B cell (primary cell): ENCODE data around the gene SLC30A7. TPM values are rescaled to one million over a fixed set of nuclear protein-coding genes. Genes with fewer than 3 reads are reported as not detected.
A peak's percentile ranks its signal among the peaks of the same experiment; 100 is the strongest.

ENCODE experiments used
- ATAC-seq: fragments of 200-7000 bp; cut with Tn5 transposase; one replicate; pipeline ENCODE4 v1.10.0; 2021; ENCODE audit warnings: low read depth, mild to moderate bottlenecking, moderate number of reproducible peaks, moderate library complexity
- CTCF ChIA-PET: fragments of 350-600 bp; sonication (Branson Sonifier 250); formaldehyde crosslinking; loops from one replicate; lab custom pipeline; 2021; ENCODE audit warnings: antibody characterized with exemption, inconsistent platforms; lab: Charles Lee
- POLR2A ChIA-PET: fragments of 350-600 bp; sonication (Branson Sonifier 250); formaldehyde crosslinking; loops from one replicate; lab custom pipeline; 2021; ENCODE audit warnings: antibody characterized with exemption; lab: Charles Lee
- DNase-seq: peaks from one replicate; pipeline ENCODE4 v3.0.0; 2013
- H2AFZ ChIP-seq: 2 replicates; pipeline ENCODE4 v1.6.1; 2012; ENCODE audit warnings: mild to moderate bottlenecking, low read depth, low read length; ENCODE audit not compliant: insufficient read depth, poor library complexity, severe bottlenecking
- H3K27ac ChIP-seq, 2 donors: 1 replicate in 1 of 2; 2 replicates in 1 of 2; pipeline ENCODE4 v1.5.1; 2012 to 2013; ENCODE audit warnings: low read length in 2 of 2, mild to moderate bottlenecking in 2 of 2, moderate library complexity in 1 of 2
- H3K27me3 ChIP-seq, 4 experiments: fragments of 200-600 bp in 1 of 4; sonication (generic) in 1 of 4; replicated peaks in 1 of 4; 1 replicate in 2 of 4; 2 replicates in 2 of 4; pipeline versions ENCODE4 v1.6.1 to v1.7.0; 2013 to 2016; ENCODE audit warnings: low read length in 3 of 4, mild to moderate bottlenecking in 2 of 4, mixed read lengths in 1 of 4, moderate library complexity in 1 of 4; ENCODE audit not compliant: insufficient read depth in 4 of 4, control insufficient read depth in 3 of 4; ENCODE audit errors: control extremely low read depth in 1 of 4
- H3K36me3 ChIP-seq, 2 experiments: replicated peaks in 1 of 2; 1 replicate in 1 of 2; 2 replicates in 1 of 2; pipeline versions ENCODE4 v1.6.1 to v1.7.1; 2013; ENCODE audit warnings: low read length in 1 of 2; ENCODE audit not compliant: insufficient read depth in 2 of 2, control insufficient read depth in 1 of 2; ENCODE audit errors: control extremely low read depth in 1 of 2, extremely low read depth in 1 of 2
- H3K4me1 ChIP-seq, 2 donors: fragments of 200-600 bp in 1 of 2; sonication (generic) in 1 of 2; 1 replicate in 1 of 2; 2 replicates in 1 of 2; pipeline versions ENCODE4 v1.5.1 to v1.6.1; 2013 to 2017; ENCODE audit warnings: low read length in 2 of 2; ENCODE audit not compliant: control insufficient read depth in 2 of 2, insufficient read depth in 2 of 2
- H3K4me2 ChIP-seq: replicated peaks from 2 replicates; pipeline ENCODE3; 2012; ENCODE audit warnings: mild to moderate bottlenecking, low read depth, low read length; ENCODE audit not compliant: poor library complexity, severe bottlenecking
- H3K4me3 ChIP-seq, 5 experiments: fragments of 200-600 bp in 1 of 5; sonication (generic) in 1 of 5; 1 replicate in 3 of 5; 2 replicates in 2 of 5; pipeline versions ENCODE4 v1.5.1 to v1.7.0; 2011 to 2016; ENCODE audit warnings: low read length in 4 of 5, mild to moderate bottlenecking in 4 of 5, low read depth in 2 of 5, control low read depth in 1 of 5, moderate library complexity in 1 of 5; ENCODE audit not compliant: insufficient read depth in 1 of 5; ENCODE audit errors: control extremely low read depth in 1 of 5, extremely low read depth in 1 of 5
- H3K79me2 ChIP-seq: fragments of 200-600 bp; sonication (generic); one replicate; pipeline ENCODE4 v1.6.0; 2016; ENCODE audit warnings: low read length; ENCODE audit not compliant: control insufficient read depth, insufficient read depth
- H3K9ac ChIP-seq: fragments of 200-600 bp; sonication (generic); 2 replicates; pipeline ENCODE4 v1.6.1; 2017; ENCODE audit warnings: mild to moderate bottlenecking, low read length, moderate library complexity
- H3K9me3 ChIP-seq, 3 donors: one replicate each; pipeline versions ENCODE4 v1.6.1 to v1.7.1; 2013; ENCODE audit warnings: low read length in 2 of 3; ENCODE audit not compliant: control insufficient read depth in 2 of 3, insufficient read depth in 1 of 3; ENCODE audit errors: control extremely low read depth in 1 of 3
- H4K20me1 ChIP-seq: 2 replicates; pipeline ENCODE4 v1.6.0; 2012; ENCODE audit warnings: mild to moderate bottlenecking, low read length; ENCODE audit not compliant: insufficient read depth, control insufficient read depth, poor library complexity, severe bottlenecking
- H3K27ac Mint-ChIP-seq: one replicate; pipeline ENCODE4 v1.8.0; 2021; ENCODE audit warnings: mixed read lengths
- H3K27me3 Mint-ChIP-seq: one replicate; pipeline ENCODE4 v1.8.0; 2021; ENCODE audit warnings: mixed read lengths
- H3K4me1 Mint-ChIP-seq: one replicate; pipeline ENCODE4 v1.8.0; 2021; ENCODE audit warnings: mixed read lengths
- H3K4me3 Mint-ChIP-seq: one replicate; pipeline ENCODE4 v1.8.0; 2021; ENCODE audit warnings: mixed read lengths
- H3K9me3 Mint-ChIP-seq: one replicate; pipeline ENCODE4 v1.8.0; 2022; ENCODE audit warnings: mixed read lengths; ENCODE audit not compliant: insufficient read depth
- EZH2 ChIP-seq: IDR thresholded peaks from 2 replicates; pipeline ENCODE4 v1.6.1; 2012; ENCODE audit warnings: borderline replicate concordance, low read depth, mild to moderate bottlenecking, moderate library complexity, low read length; ENCODE audit not compliant: insufficient read depth, poor library complexity, severe bottlenecking
- WGBS: methylation state at CpG from one replicate; pipeline ENCODE4 v1.1.5; 2013; ENCODE audit warnings: missing lambda C conversion rate; ENCODE audit not compliant: insufficient coverage; 5-methylcytosine and 5-hydroxymethylcytosine counted together
- intact Hi-C: fragments of 100-400 bp; cut with micrococcal nuclease; formaldehyde crosslinking; loops from one replicate; pipeline ENCODE4 v1.10.0; 2022
- polyA plus RNA-seq: library from polyadenylated mRNA; depleted of rRNA; stranded (reverse); fragments of >200 nt; gene quantifications from 2 replicates; pipeline ENCODE4 v1.2.3, GENCODE V29; 2012
- total RNA-seq, 2 donors: library from RNA; stranded (reverse); fragments of 120-200 nt in 1 of 2; gene quantifications; 1 replicate in 1 of 2; 2 replicates in 1 of 2; pipeline versions ENCODE4 v1.2.3 to v1.2.4, GENCODE V29; 2013 to 2022
- TF ChIP-seq, protein P1 (sequence below): fragments of 200-600 bp; IDR thresholded peaks from one replicate; pipeline ENCODE4 v1.8.0; 2022; ENCODE audit warnings: antibody characterized with exemption, mild to moderate bottlenecking

Gene SLC30A7
- total and polyA plus RNA-seq, 2 donors (not counting 1 experiment from before 2014, with no cell fraction given), result 5.2 to 28.6 TPM

DNA sequence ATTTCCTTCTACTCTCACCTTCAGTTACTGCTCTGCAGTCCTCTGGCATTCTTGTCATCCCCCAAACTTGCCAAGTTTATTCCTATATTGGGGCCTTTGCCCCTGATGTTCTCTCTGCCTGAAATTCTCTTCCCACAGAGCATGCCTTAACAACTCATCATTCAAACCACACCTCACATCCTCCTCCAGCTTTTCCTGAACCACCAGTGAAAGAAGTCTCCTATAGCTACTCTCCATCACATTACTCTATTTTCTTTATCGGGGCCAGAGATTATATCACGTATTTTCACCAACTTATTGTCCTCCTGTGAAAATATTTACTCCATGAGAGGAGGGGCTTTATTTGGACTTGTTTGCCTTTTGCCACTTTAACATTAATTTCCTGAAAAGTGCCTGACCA, 33.3 kb upstream of the SLC30A7 start:
- H3K9me3 Mint-ChIP-seq, result no peaks in the 10 kb centered on the region
- peaks cover 0 to 8% (median 2%) of the 10 kb centered on the region in 4 experiments for H3K27me3 ChIP-seq
- no CpG with 5 or more reads among the region's 2 CpGs for whole genome bisulfite sequencing
- ATAC-seq (no peak), DNase-seq (no peak)
- no peaks in the 10 kb centered on the region for H4K20me1 ChIP-seq
- peaks cover 10% of the 10 kb centered on the region for H3K27me3 Mint-ChIP-seq
- no peaks in the 10 kb centered on the region for H3K79me2 ChIP-seq
- H3K27ac Mint-ChIP-seq, result no peak overlapping the region
- H3K4me2 ChIP-seq, result no peak overlapping the region
- ChIA-PET POLR2A (no interaction called here), CTCF (interaction anchor here (1.2 to 2.1 kb wide), 3 partner anchors 398 to 1055 kb away, joined by 3 to 5 read pairs (median 4); no protein-coding TSS in a partner anchor)
- H3K4me3 ChIP-seq, result no peak overlapping the region
- H3K4me1 Mint-ChIP-seq, result no peaks in the 10 kb centered on the region
- no peaks in the 10 kb centered on the region for H3K36me3 ChIP-seq
- no peak overlapping the region for H3K27ac ChIP-seq
- no peaks in the 10 kb centered on the region for H3K9me3 ChIP-seq
- no peak overlapping the region for H3K4me3 Mint-ChIP-seq
- intact Hi-C loops, result no loop called here
- no peak for TF ChIP-seq EZH2
- TF ChIP-seq, protein P1, sequence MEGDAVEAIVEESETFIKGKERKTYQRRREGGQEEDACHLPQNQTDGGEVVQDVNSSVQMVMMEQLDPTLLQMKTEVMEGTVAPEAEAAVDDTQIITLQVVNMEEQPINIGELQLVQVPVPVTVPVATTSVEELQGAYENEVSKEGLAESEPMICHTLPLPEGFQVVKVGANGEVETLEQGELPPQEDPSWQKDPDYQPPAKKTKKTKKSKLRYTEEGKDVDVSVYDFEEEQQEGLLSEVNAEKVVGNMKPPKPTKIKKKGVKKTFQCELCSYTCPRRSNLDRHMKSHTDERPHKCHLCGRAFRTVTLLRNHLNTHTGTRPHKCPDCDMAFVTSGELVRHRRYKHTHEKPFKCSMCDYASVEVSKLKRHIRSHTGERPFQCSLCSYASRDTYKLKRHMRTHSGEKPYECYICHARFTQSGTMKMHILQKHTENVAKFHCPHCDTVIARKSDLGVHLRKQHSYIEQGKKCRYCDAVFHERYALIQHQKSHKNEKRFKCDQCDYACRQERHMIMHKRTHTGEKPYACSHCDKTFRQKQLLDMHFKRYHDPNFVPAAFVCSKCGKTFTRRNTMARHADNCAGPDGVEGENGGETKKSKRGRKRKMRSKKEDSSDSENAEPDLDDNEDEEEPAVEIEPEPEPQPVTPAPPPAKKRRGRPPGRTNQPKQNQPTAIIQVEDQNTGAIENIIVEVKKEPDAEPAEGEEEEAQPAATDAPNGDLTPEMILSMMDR, result no peak
- H3K4me1 ChIP-seq, result no peaks in the 10 kb centered on the region
- H3K9ac ChIP-seq, result no peak overlapping the region
- no peak overlapping the region for H2AFZ ChIP-seq

DNA sequence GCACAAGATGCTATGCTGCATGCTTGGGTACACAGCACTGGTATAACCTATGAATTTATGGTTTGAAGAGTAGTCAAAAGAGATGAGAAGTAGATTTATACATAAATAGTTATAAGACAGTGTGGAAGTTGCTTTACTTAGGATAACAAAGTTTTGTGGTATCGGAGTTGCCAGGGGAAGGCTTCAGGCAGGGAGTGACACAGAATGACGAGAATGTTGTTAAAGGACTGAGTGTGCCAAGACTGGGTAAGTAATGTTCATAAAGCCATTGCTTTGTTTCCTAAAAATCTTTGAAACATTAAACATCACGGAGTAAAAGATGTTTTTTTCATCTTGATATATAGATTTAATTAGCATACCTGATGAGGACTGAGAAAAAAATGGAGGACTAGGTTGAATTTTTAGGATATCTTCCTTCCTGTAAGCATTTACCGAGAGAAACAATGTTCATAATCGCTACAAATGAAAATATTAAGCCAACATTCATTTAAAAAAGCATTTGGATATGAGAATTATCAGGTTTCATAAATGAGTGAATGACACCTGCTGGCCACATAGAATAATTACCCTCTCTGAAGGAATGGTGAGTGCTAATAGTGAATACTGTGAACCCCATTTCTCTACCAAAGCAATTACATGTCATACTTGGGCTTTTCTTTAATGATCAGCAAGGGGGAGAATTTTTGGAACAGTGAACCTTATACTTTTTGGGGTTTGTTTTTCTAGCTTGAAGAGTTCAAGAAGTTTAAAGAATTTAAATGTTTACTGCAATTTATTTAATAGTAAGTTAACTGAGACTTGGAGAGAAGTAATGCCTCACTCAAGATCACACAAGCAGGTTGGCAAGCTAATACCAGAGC, 29.6 kb upstream of the SLC30A7 start:
- Mint-ChIP-seq H3K4me1 (no peaks in the 10 kb centered on the region), H3K9me3 (no peaks in the 10 kb centered on the region), H3K4me3 (no peak overlapping the region), H3K27ac (no peak overlapping the region), H3K27me3 (no peaks in the 10 kb centered on the region)
- intact Hi-C loops, result loop anchor here (1.0 kb wide), 1 partner anchor 260 kb away; no protein-coding TSS in a partner anchor
- Histone ChIP-seq H3K27ac (no peak overlapping the region), H3K27me3 (peaks cover 0 to 6% (median 2%) of the 10 kb centered on the region in 4 experiments), H3K4me3 (no peak overlapping the region), H3K79me2 (no peaks in the 10 kb centered on the region), H3K9ac (no peak overlapping the region), H2AFZ (no peak overlapping the region), H3K4me2 (no peak overlapping the region), H3K9me3 (no peaks in the 10 kb centered on the region), H4K20me1 (no peaks in the 10 kb centered on the region), H3K36me3 (no peaks in the 10 kb centered on the region), H3K4me1 (no peaks in the 10 kb centered on the region)
- ChIA-PET POLR2A (no interaction called here), CTCF (interaction anchor here (0.7 to 4.2 kb wide), 6 partner anchors 259 to 1060 kb away, joined by 3 to 31 read pairs (median 5); no protein-coding TSS in a partner anchor)
- no peak for ATAC-seq
- DNase-seq, result peak; percentile 40
- no peak for TF ChIP-seq EZH2
- TF ChIP-seq, protein P1, result peak; percentile 74
- 29% methylated on average over 1 of the region's 5 CpGs for WGBS
